Loucy (cell line): ENCODE data around the gene CYP4F8.

Source experiments
- CTCF ChIP-seq: fragments of 200-600 bp; sonication (generic); conservative IDR thresholded peaks from 2 replicates; pipeline ENCODE4 v1.5.1; 2014; ENCODE audit warnings: mild to moderate bottlenecking, antibody characterized with exemption, low read length
- EZH2phosphoT487 ChIP-seq: fragments of 200-600 bp; IDR thresholded peaks from 2 replicates; pipeline ENCODE4 v1.6.1; 2018; ENCODE audit warnings: antibody characterized with exemption, mild to moderate bottlenecking, moderate library complexity, borderline replicate concordance

- TF ChIP-seq CTCF (no peak), EZH2phosphoT487 (no peak)
Observed at GRCh38 chr19:15635016-15635805, 20.2 kb downstream of the CYP4F8 start.
